ENCODE data around the gene PCTP.

Gene PCTP

DNA sequence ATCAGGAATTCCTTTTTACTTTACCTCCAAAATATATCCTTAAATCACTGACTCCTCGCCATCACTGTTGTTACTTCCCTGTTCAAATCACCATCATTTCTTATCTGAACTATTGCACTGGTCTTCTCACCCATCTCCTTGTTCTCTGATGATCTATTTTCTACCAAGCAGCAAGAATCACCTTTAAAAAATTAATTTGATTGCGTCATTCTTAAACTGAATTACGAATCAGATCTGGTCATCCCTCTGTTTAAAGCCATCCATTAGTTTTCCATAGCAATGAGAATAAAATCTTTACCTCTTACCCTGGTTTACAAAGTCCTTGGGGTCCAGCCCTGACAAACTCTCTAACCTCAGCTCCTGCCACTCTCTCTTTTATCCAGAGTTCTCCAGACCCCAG lies 14.6 kb downstream of the PCTP start:
- DNase-seq (ENCODE audit: insufficient read length, low spot score) (no peak), FAIRE-seq (no peak)
- TF ChIP-seq, protein P1, sequence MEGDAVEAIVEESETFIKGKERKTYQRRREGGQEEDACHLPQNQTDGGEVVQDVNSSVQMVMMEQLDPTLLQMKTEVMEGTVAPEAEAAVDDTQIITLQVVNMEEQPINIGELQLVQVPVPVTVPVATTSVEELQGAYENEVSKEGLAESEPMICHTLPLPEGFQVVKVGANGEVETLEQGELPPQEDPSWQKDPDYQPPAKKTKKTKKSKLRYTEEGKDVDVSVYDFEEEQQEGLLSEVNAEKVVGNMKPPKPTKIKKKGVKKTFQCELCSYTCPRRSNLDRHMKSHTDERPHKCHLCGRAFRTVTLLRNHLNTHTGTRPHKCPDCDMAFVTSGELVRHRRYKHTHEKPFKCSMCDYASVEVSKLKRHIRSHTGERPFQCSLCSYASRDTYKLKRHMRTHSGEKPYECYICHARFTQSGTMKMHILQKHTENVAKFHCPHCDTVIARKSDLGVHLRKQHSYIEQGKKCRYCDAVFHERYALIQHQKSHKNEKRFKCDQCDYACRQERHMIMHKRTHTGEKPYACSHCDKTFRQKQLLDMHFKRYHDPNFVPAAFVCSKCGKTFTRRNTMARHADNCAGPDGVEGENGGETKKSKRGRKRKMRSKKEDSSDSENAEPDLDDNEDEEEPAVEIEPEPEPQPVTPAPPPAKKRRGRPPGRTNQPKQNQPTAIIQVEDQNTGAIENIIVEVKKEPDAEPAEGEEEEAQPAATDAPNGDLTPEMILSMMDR (IDR thresholded peaks at IDR 0.05; ENCODE audit: insufficient read depth, missing control alignments), result no peak

DNA sequence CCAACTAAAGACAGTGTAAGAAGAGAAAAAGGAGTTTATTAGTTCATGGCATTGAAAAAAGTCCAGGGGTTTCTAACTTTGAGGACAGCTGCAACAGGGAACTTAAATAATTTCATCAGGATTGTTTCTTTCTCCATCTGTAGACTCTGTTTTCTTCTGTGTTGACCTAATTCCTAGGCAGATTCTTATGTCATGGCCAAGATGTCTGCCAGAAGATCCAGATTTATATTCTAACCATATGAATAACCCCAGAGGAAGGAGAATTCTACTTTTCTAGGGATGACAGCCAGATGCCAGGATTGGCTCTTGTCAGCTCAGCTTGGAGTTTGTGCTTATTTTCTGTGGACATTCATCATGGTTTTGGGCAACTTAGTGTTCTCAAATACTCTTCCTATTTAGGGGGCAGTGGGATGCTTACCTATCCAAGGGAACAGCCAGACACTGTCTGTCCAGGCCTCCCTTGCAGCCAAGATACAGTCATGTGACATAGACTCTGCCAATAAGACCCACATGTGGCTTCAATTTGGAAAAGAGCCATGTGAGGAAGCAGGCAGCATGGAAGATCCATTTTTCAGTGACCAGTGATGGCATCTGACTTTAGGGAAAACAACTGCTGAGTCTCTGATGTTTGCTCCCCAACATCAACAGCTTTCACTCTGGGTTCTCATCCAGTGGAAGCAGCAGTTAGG lies 18.2 kb downstream of the PCTP start:
- DNase-seq (ENCODE audit: insufficient read length, low spot score) (no peak), FAIRE-seq (no peak)
- TF ChIP-seq, protein P1 (IDR thresholded peaks at IDR 0.05; ENCODE audit: insufficient read depth, missing control alignments), result no peak

DNA sequence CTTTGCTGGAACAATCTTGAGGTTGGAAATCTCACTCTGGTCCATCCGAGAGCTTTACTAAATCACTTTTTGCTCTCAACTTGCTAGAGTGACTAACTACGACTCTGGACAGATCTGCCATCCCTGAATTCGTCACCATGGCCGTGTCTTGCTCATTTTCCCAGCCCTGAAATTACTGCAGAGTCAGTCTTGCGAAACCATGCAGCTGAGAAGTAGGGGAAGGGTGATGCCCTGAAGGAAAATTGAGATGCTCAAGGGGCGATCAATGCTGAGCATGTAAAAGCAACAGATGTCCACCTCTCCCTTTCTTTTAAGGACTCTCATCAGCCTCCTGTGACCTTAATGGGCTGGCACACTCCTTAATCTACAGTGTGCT lies 18.8 kb downstream of the PCTP start:
- FAIRE-seq (no peak), DNase-seq (ENCODE audit: insufficient read length, low spot score) (no peak)
- TF ChIP-seq, protein P1 (IDR thresholded peaks at IDR 0.05; ENCODE audit: insufficient read depth, missing control alignments), result no peak

DNA sequence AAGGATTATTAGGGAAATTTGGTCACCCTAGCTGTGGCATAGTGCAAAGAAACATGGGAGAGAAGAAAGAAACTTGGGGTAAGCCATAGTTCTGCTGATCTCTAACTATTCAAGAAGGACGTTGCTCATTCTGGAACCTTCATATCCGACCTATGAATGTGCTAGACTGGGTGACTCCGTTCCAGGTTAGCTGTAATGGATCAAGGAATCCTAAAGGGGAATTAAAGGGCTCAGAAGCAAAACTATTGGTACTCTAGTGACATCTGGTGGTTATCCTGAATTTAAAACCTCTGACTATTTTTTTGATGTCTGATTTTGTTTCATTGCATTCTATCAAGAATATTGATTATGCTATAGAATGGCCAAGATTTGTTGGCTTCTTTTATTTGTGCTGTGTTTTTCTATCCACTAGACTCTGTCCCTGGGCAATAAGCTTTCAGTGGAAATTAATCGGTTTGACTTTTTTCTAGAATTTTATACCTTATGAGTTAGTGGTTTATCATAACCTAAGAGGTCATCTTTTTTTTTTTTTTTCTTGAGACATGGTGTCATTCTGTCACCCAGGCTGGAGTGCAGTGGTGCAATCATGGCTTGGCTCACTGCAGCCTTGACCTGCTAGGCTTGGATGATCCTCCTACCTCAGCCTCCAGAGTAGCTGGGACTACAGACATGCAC lies 19.5 kb downstream of the PCTP start:
- FAIRE-seq, result no peak
- TF ChIP-seq, protein P1 (IDR thresholded peaks at IDR 0.05; ENCODE audit: insufficient read depth, missing control alignments), result peak; percentile 62
- DNase-seq (ENCODE audit: insufficient read length, low spot score), result no peak

DNA sequence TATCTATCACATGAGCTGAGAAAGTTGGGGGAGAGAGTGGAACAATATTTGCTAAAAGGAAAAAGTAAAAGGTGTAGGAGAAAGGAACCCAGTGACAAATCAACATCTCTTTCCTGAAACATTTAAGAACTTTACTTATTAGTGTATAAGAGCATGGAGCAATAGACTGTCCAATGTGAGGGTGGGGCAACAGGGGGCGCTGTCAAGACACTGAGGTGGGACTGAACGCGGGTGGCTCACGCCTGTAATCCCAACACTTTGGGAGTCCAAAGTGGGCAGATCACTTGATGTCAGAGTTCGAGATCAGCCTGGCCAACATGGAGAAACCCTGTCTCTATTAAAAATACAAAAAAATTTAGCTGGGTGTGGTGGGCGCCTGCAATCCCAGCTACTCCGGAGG lies 21.2 kb downstream of the PCTP start:
- TF ChIP-seq, protein P1 (IDR thresholded peaks at IDR 0.05; ENCODE audit: insufficient read depth, missing control alignments), result peak; percentile 5
- FAIRE-seq (no peak), DNase-seq (ENCODE audit: insufficient read length, low spot score) (no peak)

DNA sequence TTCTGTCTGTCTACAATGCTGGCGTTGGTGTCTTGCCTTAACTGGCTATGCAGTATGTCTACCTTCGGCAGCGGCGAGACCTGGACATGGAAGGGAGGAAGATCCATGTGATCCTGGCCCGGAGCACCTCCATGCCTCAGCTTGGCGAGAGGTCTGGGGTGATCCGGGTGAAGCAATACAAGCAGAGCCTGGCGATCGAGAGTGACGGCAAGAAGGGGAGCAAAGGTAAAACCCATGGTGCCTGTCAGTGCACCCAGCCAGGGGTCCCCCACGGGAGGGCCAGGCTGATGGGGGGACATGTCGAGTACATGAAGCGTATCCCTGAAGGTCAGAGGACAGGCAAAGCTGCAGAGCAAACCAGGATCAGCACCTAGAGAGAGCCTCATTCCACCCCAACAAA lies 22.8 kb downstream of the PCTP start:
- no peak for DNase-seq (ENCODE audit: insufficient read length, low spot score)
- TF ChIP-seq, protein P1 (IDR thresholded peaks at IDR 0.05; ENCODE audit: insufficient read depth, missing control alignments), result no peak
- FAIRE-seq, result no peak

DNA sequence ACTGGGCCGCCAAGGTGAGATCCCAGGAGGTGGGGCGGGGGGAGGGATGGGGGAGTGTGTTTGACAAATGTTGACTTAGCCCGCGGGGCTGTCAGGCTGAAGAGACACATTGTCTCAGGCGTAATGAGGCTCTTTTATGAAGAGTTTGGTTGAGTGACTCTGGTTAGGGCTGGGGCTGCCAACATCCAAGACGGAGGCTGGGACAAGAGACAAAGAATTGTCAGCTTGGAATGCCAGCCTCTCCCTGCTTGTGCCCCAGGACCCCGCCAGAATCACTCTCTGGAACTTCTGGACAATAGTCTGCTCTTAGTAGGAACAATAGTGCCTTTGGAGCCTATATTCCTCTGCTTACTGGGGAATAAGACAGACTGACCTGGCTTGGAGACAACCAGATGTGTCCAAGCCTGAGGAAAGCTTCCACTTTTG lies 24.0 kb downstream of the PCTP start:
- FAIRE-seq (no peak), DNase-seq (ENCODE audit: insufficient read length, low spot score) (no peak)
- TF ChIP-seq, protein P1 (IDR thresholded peaks at IDR 0.05; ENCODE audit: insufficient read depth, missing control alignments), result no peak

All from D721Med (cell line).